ENCODE results near the gene RESP18.
"Not testable (repeated sequence)": the region's sequence is repeated elsewhere in the genome, so short reads cannot be mapped to it uniquely, and the experiment has no call there.

GRCh38 chr2:219287116-219287440 lies 45.5 kb downstream of the RESP18 start:
- TF ChIP-seq MXI1 (conservative IDR thresholded peaks at IDR 0.05; ENCODE audit: poor library complexity, severe bottlenecking); EZH2 (IDR thresholded peaks at IDR 0.05; ENCODE audit: borderline replicate concordance, insufficient read depth, low read length, poor library complexity, severe bottlenecking); CTCF (IDR thresholded peaks at IDR 0.05; ENCODE audit: poor library complexity, severe bottlenecking); POLR2AphosphoS5 (IDR thresholded peaks at IDR 0.05); EP300 (conservative IDR thresholded peaks at IDR 0.05; ENCODE audit: poor library complexity, severe bottlenecking); SMC3 (conservative IDR thresholded peaks at IDR 0.05; ENCODE audit: poor library complexity); RAD21 (conservative IDR thresholded peaks at IDR 0.05); TAF1 (IDR thresholded peaks at IDR 0.05; ENCODE audit: low read depth); REST (IDR thresholded peaks at IDR 0.05; ENCODE audit: borderline replicate concordance): not testable (repeated sequence)
